WTC11 (cell line): ENCODE measurements around the gene MTOR. TPM values are rescaled to one million over a fixed set of nuclear protein-coding genes. Genes with fewer than 3 reads are reported as not detected.

Experiments
- ATAC-seq: fragments of 200-7000 bp; cut with Tn5 transposase; 2 replicates; pipeline ENCODE4 v1.10.0; 2021; ENCODE audit warnings: mild to moderate bottlenecking, moderate library complexity
- CTCF ChIA-PET: fragments of 300-600 bp; sonication (Branson Sonifier 250); formaldehyde crosslinking; loops from one replicate; lab custom pipeline; 2021; ENCODE audit warnings: antibody characterized with exemption; lab: Charles Lee
- POLR2A ChIA-PET: fragments of 350-600 bp; sonication (Branson Sonifier 250); formaldehyde crosslinking; loops from one replicate; lab custom pipeline; 2021; ENCODE audit warnings: antibody characterized with exemption; lab: Charles Lee
- DNase-seq: peaks from one replicate; pipeline ENCODE4 v3.0.0; 2021; ENCODE audit warnings: low spot score
- H3K27ac Mint-ChIP-seq: 2 replicates; pipeline ENCODE4 v1.8.0; 2021; ENCODE audit warnings: mixed read lengths
- H3K27me3 Mint-ChIP-seq: 2 replicates; pipeline ENCODE4 v1.8.0; 2021; ENCODE audit warnings: low read depth, mild to moderate bottlenecking, moderate library complexity, mixed read lengths
- H3K36me3 Mint-ChIP-seq: 2 replicates; pipeline ENCODE4 v1.8.0; 2021; ENCODE audit warnings: mixed read lengths
- H3K4me1 Mint-ChIP-seq: 2 replicates; pipeline ENCODE4 v1.8.0; 2022; ENCODE audit warnings: mixed read lengths
- H3K4me3 Mint-ChIP-seq: 2 replicates; pipeline ENCODE4 v1.8.0; 2021; ENCODE audit warnings: mild to moderate bottlenecking, moderate library complexity, mixed read lengths
- H3K9me3 Mint-ChIP-seq: 2 replicates; pipeline ENCODE4 v1.8.0; 2021; ENCODE audit warnings: mixed read lengths
- AR ChIP-seq: fragments of 250-450 bp; sonication (Bioruptor Pico); IDR thresholded peaks from 2 replicates; pipeline ENCODE4 v1.9.0; 2021; ENCODE audit warnings: mild to moderate bottlenecking
- ATF1 ChIP-seq: sonication (generic); formaldehyde crosslinking; IDR thresholded peaks from 2 replicates; pipeline ENCODE4 v1.8.1; 2023; ENCODE audit warnings: mild to moderate bottlenecking, moderate library complexity, missing genetic modification reagents
- CDX4 ChIP-seq: fragments of 250-450 bp; sonication (Bioruptor Pico); IDR thresholded peaks from 2 replicates; pipeline ENCODE4 v1.9.0; 2021; ENCODE audit warnings: moderate library complexity, mild to moderate bottlenecking, inconsistent platforms, borderline replicate concordance
- CTCF ChIP-seq: fragments of 200-600 bp; IDR thresholded peaks from 2 replicates; pipeline ENCODE4 v1.8.0; 2022; ENCODE audit warnings: antibody characterized with exemption
- ESRRA ChIP-seq: sonication (generic); formaldehyde crosslinking; IDR thresholded peaks from 2 replicates; pipeline ENCODE4 v1.8.1; 2022; ENCODE audit warnings: mild to moderate bottlenecking, missing genetic modification reagents, borderline replicate concordance
- ETV6 ChIP-seq: sonication (generic); formaldehyde crosslinking; IDR thresholded peaks from 2 replicates; pipeline ENCODE4 v1.8.1; 2022; ENCODE audit warnings: mild to moderate bottlenecking, missing genetic modification reagents
- MAX ChIP-seq: sonication (generic); formaldehyde crosslinking; IDR thresholded peaks from 2 replicates; pipeline ENCODE4 v1.8.0; 2022; ENCODE audit warnings: mild to moderate bottlenecking, missing genetic modification reagents
- OVOL2 ChIP-seq: fragments of 250-450 bp; sonication (Bioruptor Pico); IDR thresholded peaks from 2 replicates; pipeline ENCODE4 v1.9.0; 2021; ENCODE audit warnings: mild to moderate bottlenecking, borderline replicate concordance
- PREB ChIP-seq: sonication (generic); formaldehyde crosslinking; IDR thresholded peaks from 2 replicates; pipeline ENCODE4 v1.8.1; 2022; ENCODE audit warnings: mild to moderate bottlenecking, missing genetic modification reagents, moderate library complexity, borderline replicate concordance
- SP1 ChIP-seq: sonication (generic); formaldehyde crosslinking; conservative IDR thresholded peaks from 2 replicates; pipeline ENCODE4 v1.8.1; 2022; ENCODE audit warnings: missing genetic modification reagents
- STAT6 ChIP-seq: sonication (generic); formaldehyde crosslinking; conservative IDR thresholded peaks from 2 replicates; pipeline ENCODE4 v1.8.1; 2023; ENCODE audit warnings: mild to moderate bottlenecking, low read depth, missing genetic modification reagents, moderate library complexity
- TCF7 ChIP-seq: sonication (generic); formaldehyde crosslinking; IDR thresholded peaks from 2 replicates; pipeline ENCODE4 v1.8.0; 2022; ENCODE audit warnings: mild to moderate bottlenecking, low read depth, missing genetic modification reagents, moderate library complexity
- ZNF219 ChIP-seq: sonication (generic); formaldehyde crosslinking; IDR thresholded peaks from 2 replicates; pipeline ENCODE4 v1.8.0; 2023; ENCODE audit warnings: missing genetic modification reagents, mild to moderate bottlenecking, borderline replicate concordance
- ZNF232 ChIP-seq: sonication (generic); formaldehyde crosslinking; IDR thresholded peaks from 2 replicates; pipeline ENCODE4 v1.8.0; 2022; ENCODE audit warnings: mild to moderate bottlenecking, missing genetic modification reagents
- ZNF416 ChIP-seq: fragments of 250-450 bp; sonication (Bioruptor Pico); IDR thresholded peaks from 2 replicates; pipeline ENCODE4 v1.9.0; 2021; ENCODE audit warnings: mild to moderate bottlenecking, inconsistent platforms
- total RNA-seq: library from RNA; stranded (reverse); gene quantifications from 3 replicates; pipeline ENCODE4 v1.2.3, GENCODE V29; 2021

The MTOR gene
- total RNA-seq, 1 experiment from 2014 or later, result 65.0 TPM

- DNase-seq (no peak), ATAC-seq (no peak)
- CTCF ChIA-PET, result no interaction called here
- Mint-ChIP-seq H3K27me3 (no peaks in the 10 kb centered on the region), H3K9me3 (no peaks in the 10 kb centered on the region), H3K4me3 (no peak overlapping the region), H3K27ac (no peak overlapping the region), H3K36me3 (peaks cover 31% of the 10 kb centered on the region), H3K4me1 (no peaks in the 10 kb centered on the region)
- POLR2A ChIA-PET, result interaction anchor here (0.6 kb wide), 1 partner anchor 17 kb away, joined by 3 read pairs; no protein-coding TSS in a partner anchor
- TF ChIP-seq ATF1, result no peak
- TF ChIP-seq PREB (CRISPR knock-in tag), result no peak
Measured at GRCh38 chr1:11158291-11158690, 104.1 kb downstream of the MTOR start.

- H3K36me3 Mint-ChIP-seq, result peaks cover 32% of the 10 kb centered on the region
- H3K9me3 Mint-ChIP-seq, result no peaks in the 10 kb centered on the region
- CTCF ChIA-PET, result no interaction called here
- H3K4me1 Mint-ChIP-seq, result no peaks in the 10 kb centered on the region
- ATAC-seq (no peak), DNase-seq (no peak)
- H3K27me3 Mint-ChIP-seq, result no peaks in the 10 kb centered on the region
- POLR2A ChIA-PET, result no interaction called here
- no peak overlapping the region for H3K4me3 Mint-ChIP-seq
- no peak for TF ChIP-seq CTCF
- TF ChIP-seq ZNF232 (CRISPR knock-in tag), result no peak
- no peak for TF ChIP-seq ESRRA (CRISPR knock-in tag)
- no peak overlapping the region for H3K27ac Mint-ChIP-seq
Measured at GRCh38 chr1:11157867-11158266, 104.5 kb downstream of the MTOR start.

GRCh38 chr1:11157394-11157793, 105.0 kb downstream of the MTOR start:
- Mint-ChIP-seq H3K27ac (no peak overlapping the region), H3K9me3 (no peaks in the 10 kb centered on the region), H3K36me3 (peaks cover 32% of the 10 kb centered on the region), H3K4me3 (no peak overlapping the region), H3K4me1 (no peaks in the 10 kb centered on the region), H3K27me3 (no peaks in the 10 kb centered on the region)
- no peak for DNase-seq
- TF ChIP-seq STAT6 (CRISPR knock-in tag) (no peak), ETV6 (CRISPR knock-in tag) (no peak), SP1 (CRISPR knock-in tag) (no peak), AR (CRISPR knock-in tag) (no peak), OVOL2 (no peak), ZNF416 (CRISPR knock-in tag) (no peak), CDX4 (no peak), MAX (CRISPR knock-in tag) (no peak), ZNF219 (CRISPR knock-in tag) (no peak), PREB (CRISPR knock-in tag) (no peak), TCF7 (CRISPR knock-in tag) (no peak)
- ChIA-PET CTCF (no interaction called here), POLR2A (no interaction called here)
- no peak for ATAC-seq
